GM19023 (cell line): Measurements from ENCODE around the gene LRRC8C.
"Not testable (repeated sequence)": the region's sequence is repeated elsewhere in the genome, so short reads cannot be mapped to it uniquely, and the experiment has no call there.

Source experiments
- ATAC-seq: cut with Tn5 transposase; IDR thresholded peaks from one replicate; pipeline ENCODE4 v1.9.1; 2021; ENCODE audit warnings: mild to moderate bottlenecking, moderate library complexity; ENCODE audit not compliant: unreplicated experiment

Gene LRRC8C

DNA sequence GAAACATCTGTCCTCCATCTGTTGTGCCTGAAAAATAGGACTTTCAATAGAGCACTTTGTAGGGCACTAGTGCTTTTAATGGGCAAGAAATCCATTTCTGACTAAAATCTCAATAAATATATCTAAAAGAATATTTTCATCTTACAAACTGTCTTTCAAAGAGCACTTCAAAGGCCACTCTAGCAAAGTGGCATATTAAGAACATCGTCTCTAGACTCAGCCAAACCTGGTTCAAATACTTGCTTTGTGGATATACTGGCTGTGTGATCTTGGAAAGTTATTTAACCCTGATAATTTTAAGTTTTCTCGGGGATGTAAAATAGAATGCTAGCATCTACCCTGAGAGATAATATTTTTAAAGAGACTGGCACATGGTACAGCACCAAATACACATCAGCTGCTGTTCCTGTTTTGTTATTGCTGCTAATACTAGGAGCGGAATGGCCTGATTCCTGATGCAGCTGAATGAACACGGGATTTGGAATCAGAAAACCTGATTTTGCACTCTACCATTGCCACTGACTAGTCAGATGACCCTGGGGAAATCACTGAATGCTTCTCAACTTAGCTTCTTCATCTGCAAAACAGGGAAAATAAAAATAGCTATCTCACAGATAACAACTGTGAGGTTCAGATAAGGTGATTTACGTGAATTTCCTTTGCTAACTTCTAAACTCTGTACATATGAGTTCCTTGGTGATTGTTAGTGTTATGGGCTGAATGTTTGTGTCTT, 25.2 kb upstream of the LRRC8C start:
- no peak for ATAC-seq

DNA sequence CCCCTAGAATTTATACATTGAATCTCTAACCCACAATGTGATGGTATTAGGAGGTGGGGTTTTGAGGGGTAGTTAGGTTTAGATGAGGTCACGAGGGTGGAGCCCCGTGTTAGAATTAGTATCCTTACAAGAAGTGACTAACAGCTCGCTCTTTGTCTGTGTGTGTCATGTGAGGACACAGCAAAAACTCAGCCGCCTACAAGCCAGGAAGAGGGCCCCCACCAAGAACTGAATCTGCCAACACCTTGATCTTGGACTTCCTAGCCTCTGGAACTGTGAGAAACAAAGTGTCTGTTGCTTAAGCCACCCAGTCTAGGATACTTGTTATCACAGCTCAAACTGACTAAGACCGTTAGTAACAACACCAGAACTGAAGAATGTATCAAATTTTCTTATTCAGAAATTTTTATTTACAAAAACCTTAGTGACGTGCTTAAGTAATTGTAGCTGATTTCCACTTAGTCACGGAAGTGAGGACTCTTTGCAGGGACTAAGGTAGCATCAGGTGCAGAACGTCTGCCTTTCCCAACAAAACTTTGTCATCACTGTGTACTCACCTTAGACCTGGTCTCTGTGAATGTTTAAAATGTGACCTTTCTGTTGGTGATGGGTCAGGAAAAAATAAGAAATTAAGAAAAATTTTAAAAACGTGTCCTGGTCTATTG, 24.5 kb upstream of the LRRC8C start:
- no peak for ATAC-seq

DNA sequence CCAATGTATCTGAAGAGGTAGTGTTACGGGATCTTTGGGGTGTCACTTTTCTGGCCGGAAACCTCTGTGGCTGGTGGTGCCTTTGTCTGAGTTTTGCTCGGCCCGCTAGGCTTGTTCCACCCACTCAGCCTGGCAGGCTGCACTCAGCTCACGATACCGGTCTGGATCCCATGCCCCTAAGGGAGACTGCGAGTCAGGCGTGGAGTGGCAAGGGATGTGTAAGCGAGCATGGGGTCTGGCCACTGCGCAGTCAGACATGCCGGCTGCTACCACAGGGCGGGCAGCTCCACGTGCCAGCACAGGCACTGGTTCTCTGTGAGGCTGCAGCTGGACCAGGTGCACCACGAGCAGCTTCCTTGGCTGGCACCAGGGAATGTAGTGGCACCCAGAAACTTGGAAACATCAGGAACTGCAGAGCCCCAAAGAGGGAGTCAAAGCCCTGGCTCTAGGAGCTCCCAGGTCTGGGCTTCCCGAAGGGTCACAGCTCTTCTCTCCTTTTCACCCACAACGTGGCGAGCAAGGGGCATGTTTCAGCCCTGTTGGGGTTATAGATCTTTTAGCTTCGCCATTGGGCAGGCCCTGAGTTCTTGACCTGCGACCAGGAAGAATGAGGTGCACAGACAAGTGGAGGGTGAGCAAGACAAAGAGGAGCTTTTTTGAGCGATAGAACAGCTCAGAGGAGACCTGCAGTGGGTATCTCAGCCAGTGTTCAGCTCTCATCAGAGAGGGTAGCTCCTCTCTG, 23.8 kb upstream of the LRRC8C start:
- ATAC-seq: no peak

DNA sequence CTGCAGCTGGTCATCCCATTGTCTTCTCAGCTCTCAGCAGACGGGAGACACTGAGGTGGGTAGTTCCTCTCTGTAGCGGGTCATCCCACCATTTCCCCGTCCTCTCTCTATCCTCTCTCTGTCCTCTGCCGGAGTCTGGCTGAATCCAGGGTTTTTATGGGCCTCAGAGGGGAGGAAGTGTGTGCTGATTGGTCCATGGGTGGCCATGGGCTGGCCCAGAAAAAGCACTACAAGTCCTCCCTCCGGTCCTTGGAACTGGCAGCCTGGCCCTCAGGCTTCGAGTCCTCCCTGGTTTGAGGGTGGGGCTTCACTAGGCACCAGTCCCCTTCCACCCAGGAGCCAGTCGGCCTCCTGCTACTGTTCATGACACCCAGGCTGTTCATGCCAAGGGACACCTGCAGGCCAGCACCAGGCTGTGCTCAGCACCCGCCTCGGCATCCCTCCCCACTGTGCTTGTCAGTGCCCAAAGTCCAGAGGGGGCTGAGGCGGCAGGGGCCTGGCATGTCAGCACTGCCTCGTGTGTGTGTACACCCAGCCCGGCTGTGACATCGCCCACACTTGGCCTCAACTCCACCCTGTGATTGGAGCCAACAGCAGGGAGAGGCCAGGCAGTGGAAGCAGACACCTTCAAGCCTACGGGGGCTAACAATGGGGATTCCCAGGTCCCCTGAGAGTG, 23.0 kb upstream of the LRRC8C start:
- no peak for ATAC-seq

DNA sequence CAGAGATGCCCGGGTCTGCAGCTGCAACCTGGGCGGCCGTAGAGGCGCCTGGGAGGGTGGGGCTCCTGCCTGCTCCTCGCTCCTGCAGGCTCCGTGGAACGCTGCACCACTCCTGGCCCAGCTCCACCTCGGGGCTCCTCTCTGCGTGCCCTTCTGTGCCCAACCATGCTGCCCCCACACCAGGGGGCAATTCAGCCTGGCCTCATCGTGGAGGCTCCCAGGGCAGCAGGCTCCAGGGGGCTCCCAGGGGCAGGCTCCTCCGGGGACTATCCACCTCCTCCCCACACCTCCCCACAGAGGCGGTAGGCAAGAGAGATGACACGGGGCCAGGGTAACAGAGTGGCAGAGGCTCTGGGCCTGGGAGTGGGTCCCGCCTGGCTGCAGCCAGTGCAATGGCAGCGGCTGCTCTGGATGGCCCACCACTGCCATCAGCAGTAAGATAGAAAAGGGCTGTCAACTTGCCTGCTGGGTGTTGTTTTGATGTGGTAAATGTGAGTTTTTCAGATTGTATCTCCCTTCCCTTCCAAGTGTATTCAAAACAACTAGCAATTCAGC, 22.4 kb upstream of the LRRC8C start:
- no peak for ATAC-seq

DNA sequence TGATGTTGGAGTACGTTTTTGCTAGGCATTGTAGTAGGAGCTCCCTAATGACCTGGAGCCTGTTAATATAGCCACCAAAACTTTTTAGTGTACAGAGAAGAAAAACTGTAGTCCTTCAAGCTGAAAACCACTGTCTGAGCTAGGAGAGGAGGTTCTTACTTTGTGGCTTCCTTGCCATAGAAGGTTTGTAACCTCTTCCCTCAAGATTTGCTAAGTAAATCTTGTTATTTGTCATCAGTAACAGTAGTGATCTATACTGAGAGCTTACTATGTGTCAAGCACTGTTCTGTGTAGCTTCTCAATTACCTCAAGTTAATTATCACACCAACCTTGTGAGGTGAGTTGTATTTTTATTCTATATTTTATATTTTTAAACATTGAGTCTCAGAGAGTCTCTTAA, 21.2 kb upstream of the LRRC8C start:
- ATAC-seq: peak; percentile 81

DNA sequence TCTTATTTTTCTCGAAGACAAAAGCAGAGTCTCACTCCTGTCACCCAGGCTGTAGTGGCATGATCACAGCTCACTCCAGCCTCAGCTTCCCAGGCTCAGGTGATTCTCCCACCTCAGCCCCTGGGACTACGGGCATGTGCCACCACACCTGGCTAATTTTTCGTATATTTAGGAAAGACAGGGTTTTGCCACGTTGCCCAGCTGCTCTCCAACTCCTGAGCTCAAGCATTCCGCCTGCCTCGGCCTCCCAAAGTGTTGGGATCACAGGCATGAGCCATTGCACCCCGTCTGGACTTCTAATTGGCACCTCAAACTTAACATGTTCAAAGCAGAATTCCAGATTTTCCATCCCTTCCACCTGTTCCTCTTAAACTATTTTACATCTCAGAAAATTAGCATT, 19.0 kb upstream of the LRRC8C start:
- no peak for ATAC-seq

DNA sequence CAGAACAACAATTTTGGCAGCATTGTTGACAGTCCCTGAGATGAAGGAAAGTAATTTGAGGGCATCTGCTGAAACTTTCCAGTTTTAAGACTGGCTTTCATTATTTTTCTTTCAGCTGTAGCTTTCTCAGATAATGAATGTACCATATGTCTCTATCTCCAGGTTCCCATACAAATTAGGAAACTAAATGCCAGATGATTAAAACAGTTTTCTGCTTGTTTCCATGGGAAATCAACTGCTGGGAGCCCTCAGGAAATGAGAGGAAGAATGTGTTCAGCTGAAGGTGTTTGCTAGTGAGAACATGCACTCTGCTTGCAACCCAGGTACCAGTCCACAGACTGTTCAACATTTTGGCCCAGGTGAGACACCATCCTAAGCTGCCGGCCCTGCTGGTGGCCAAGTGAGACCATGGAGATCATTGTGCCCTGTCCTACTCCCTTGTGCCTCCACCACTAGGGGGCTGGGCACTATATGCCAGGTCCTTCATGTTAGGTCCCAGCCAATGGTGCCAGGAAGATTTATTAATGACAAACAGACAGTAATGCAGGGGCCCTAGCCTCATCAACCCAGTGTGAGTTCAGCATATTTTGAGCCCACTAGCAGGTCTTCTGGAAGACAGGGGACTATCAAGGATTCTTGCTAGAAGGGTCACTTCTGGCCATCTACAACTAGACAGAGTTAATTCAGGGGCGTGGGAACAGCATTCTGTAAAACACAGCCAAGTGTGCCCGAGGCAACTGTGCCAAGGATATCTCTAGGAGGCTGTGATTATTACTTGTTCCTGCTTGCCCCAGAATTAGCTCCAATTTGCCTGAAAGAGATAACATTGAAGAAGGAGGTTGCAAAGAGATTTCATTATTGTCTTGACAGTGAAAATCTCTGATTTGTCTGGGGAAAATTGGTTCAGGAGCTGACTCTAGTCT, 17.0 kb upstream of the LRRC8C start:
- ATAC-seq: no peak

DNA sequence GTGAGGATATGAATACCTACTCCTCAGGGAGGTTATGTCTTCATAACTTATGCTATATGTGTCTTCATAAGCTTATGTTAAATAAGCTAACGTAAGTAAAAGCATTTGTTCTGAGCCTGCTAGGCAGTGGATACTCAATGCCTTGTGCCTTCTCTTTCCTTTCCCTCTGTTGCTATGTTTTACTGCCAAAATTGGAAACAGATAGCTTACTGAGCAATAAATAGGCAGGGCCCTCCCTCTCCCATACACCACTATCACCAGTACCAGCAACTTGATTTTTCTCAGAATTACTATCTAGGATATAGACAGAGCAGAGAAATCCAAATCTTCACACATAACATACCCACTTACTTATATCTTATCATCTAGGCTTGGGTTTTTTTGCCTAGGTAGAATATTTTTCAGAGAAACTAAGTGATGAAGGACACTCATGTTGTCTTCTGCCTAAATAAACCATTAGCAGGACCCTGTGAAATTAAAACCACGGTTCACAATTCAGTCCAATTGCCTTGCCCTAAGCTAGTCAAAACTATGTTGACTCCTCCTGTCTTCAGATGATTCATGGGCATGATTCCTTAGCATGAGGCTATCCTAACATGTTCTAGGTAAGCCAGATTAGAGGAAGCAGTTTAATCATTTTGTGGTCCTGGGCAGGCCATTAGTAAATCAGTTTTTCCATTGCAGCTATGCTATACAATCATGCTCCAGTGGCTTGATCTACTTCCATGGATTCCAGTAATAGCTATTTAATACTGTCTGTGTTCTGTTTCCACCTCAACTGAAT, 15.9 kb upstream of the LRRC8C start:
- no peak for ATAC-seq

DNA sequence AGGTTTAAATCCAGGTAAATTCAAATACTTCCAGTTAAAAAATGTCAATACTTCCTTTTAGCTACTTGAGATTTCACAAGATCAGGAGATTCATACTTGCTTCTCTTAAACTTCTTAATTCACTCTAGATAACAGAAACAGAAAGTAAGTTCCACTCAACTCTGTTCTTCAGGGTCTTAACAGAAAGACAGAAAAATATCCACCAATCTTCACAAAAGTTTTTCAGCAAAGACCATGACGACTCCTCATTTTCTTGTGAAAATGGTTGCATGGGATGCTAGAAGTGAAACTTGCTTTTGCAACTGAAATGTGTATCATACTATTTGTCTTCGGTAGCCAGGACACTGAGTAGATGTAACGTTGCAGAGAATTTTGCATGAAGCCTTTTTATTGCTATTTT, 12.3 kb upstream of the LRRC8C start:
- ATAC-seq: no peak

DNA sequence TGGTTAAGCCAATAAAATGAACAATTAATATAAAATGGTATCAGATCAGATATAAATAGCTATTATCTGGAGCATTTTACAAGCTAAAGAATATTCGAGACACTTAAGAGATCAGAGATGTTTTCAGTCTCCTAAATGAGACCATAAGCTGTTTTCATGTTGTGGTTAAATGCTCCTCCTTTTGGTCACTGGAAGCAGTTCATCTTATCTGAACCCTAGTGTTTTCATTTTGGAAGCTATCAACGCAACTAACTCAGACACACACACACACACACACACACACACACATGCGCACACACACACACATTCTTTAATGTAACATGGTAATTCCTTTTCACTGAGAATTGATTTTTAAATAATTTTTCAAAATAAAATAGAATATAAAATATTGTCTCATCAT, 10.0 kb upstream of the LRRC8C start:
- no peak for ATAC-seq

DNA sequence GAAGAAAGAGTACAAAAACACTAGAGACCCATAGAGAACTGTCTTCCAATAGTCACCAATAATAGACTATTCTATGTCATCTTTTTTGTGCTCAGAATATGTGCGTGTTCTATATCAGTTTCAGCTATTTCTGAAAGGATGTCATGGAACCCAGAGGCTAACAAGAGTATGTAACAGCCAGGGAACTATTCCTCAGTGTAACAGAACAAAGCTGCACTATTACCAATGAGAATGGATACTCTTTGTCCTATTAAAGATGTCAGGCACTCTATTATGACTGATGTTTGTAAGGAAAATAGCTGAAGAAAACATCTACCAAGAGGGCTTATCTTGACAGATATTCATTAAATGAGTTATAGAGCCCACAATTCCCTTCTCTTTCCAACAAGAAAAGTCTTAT, 8.6 kb upstream of the LRRC8C start:
- ATAC-seq: no peak

DNA sequence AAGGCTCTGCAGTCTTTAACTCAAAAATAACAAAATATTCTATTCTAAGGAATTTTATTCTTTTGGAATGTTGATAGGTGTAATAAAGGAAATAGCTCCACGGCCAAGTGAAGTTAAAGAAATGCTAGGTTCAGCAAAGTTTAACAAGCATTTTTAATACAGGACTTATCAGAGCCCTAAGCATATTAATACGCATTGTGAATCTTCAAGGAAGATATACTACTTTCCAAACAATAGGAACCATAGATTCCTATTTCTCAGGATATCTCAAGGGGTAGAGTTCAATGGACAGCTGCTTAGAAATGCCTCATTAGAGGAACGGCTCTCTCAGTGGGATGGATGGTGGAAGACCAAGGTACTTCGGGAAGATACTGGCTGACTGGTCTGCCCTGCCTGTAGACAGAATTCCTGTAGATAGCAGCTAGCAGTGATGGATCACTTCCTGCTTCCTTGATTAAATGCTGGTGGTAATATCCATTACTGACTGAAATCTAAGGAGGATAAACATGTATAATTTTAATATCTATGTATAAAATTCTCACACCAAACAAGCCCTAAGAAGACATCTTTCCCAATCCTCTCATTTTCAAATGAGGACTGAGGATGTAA, 8.1 kb upstream of the LRRC8C start:
- ATAC-seq: no peak

DNA sequence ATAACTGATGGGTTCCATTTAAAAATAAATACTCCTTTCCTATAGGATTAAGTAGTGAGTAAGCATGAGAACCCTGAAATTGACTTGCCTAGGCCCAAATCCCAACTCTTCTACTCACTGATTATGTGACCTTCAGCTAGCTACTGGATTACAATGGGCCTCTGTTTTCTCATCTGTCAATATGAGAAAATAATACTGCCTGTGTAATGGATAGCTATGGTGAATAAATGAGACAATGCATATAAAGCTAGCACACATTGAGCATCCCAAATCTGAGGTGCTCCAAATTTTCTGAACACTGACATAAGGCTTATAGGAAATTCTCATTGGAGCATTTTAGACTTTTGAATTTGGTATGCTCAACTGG, 5.3 kb upstream of the LRRC8C start:
- ATAC-seq: no peak

DNA sequence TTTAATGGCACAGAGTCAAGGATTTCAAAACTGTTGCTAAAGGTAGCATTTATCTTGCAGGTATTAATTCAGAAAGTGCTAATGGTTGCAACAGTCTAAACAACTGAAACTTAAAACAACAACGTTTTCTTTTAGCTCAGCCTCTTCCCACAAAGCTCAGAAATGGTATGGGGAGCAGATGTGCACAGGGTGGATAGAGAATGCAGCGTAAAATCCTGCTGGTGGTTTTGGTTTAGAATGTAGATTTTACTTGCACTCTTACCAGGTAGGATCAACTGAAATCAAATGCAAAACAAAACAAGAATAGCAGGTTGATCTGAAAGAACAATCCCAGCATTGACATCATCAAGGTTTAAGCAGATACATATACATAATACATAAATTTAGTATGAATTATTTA, 3.8 kb upstream of the LRRC8C start:
- ATAC-seq: no peak

DNA sequence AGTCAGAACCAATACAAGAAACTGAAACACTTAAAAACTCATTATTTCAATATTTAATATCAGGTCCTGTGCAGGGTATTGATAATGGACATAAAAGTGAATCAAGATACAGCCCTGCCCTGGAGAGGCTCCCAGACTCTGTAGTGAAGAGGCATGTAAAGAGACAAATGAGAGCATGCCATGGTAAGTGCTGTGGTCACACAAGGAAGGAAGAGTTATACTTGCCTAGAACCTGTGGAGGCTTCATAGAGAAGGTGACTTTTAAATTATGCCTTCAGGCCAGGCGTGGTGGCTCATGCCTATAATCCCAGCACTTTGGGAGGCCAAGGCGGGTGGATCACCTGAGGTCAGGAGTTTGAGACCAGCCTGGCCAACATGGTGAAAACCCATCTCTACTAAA, 3.3 kb upstream of the LRRC8C start:
- not testable (repeated sequence) for ATAC-seq

DNA sequence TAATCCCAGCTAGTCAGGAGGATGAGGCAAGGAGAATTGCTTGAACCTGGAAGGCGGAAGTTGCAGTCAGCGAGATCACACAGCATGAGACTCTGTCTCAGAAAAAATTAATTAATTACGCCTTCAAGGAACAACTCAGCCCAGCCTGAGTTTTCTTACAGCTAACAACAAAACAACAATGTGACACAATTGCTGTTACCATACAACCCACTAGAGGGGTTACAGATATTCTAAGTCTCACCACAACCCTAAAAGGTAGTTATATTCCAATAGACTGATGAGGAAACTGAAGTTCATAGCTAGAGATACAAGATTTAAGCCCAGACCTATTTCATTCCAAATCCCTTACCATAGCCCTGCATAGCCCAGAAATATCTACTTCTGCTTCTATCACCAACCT, 2.9 kb upstream of the LRRC8C start:
- no peak for ATAC-seq

DNA sequence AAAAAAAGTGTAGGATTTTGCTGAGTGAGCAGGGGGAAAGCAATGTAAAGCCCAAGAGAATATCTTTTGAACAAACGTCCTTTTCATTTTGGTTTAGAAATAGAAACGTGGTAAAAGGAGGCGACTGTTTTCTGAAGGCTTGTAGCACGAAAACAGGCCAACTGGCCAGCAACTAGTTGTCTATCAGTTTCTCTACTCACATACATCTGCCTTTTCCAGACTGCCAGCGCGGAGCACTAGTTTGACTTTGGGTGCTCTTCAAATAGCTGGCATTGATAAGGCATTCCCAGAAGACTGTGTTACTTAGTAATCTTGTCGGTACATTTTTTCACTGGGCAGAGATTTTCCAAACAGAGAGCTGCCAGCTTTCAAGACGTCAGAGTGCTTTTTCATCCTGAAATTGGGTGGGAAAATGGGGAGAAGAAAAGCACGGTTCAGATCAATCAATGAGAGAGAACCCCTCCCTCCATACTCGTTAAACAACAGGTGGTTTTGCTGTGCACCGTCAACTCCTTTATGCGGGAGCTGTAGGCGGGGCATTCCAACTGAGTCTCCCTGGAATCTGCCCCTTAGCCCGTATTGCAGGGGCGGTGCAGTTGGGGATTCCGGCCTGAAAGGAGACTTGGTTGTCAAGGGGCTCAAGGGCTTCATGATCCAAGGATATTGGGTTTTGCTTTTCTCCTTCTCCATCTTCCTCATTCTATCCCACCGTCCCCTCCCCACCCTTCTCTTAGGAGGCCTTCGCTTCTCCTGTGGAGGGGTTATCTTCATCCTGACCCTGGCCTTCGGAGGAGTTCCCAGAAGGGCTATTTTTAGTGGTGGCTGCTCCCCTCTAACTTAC, 884 bp upstream of the LRRC8C start:
- no peak for ATAC-seq
